Lung (tissue), 12 donors: ENCODE data around the gene PLD4. TPM values are rescaled to one million over a fixed set of nuclear protein-coding genes. Genes with fewer than 3 reads are reported as not detected.

Experiments
- ATAC-seq: fragments of 200-7000 bp; cut with Tn5 transposase; one replicate; pipeline ENCODE4 v1.9.1; 2020; ENCODE audit warnings: moderate number of reproducible peaks; ENCODE audit not compliant: insufficient read depth, low FRiP score
- DNase-seq, 3 donors: peaks; one replicate each; pipeline ENCODE4 v3.0.0-alpha.2; 2013 to 2017
- H3K27ac ChIP-seq, 2 donors: one replicate each; pipeline ENCODE4 v1.5.1; 2013; ENCODE audit warnings: mild to moderate bottlenecking in 2 of 2, moderate library complexity in 2 of 2, control low read depth in 1 of 2, inconsistent platforms in 1 of 2, low read depth in 1 of 2, low read length in 1 of 2
- H3K27me3 ChIP-seq, 3 donors: one replicate each; pipeline ENCODE4 v1.5.1; 2013; ENCODE audit warnings: low read length in 2 of 3; ENCODE audit not compliant: control insufficient read depth in 3 of 3, insufficient read depth in 3 of 3
- H3K36me3 ChIP-seq, 4 donors: one replicate each; pipeline ENCODE4 v1.5.1; 2013; ENCODE audit warnings: low read length in 4 of 4, mild to moderate bottlenecking in 1 of 4, moderate library complexity in 1 of 4; ENCODE audit not compliant: control insufficient read depth in 4 of 4, insufficient read depth in 4 of 4
- H3K4me1 ChIP-seq, 5 donors: one replicate each; pipeline ENCODE4 v1.5.1; 2013; ENCODE audit warnings: low read length in 5 of 5, mild to moderate bottlenecking in 2 of 5, moderate library complexity in 1 of 5; ENCODE audit not compliant: control insufficient read depth in 5 of 5, insufficient read depth in 5 of 5
- H3K4me3 ChIP-seq: one replicate; pipeline ENCODE4 v1.5.1; 2013; ENCODE audit warnings: mild to moderate bottlenecking, control low read depth, moderate library complexity
- H3K9ac ChIP-seq, 2 donors: one replicate each; pipeline ENCODE4 v1.5.1; 2013; ENCODE audit warnings: low read length in 2 of 2, control low read depth in 1 of 2; ENCODE audit not compliant: insufficient read depth in 1 of 2
- H3K9me3 ChIP-seq, 4 donors: one replicate each; pipeline ENCODE4 v1.5.1; 2013; ENCODE audit warnings: low read length in 3 of 4, mild to moderate bottlenecking in 1 of 4, moderate library complexity in 1 of 4; ENCODE audit not compliant: control insufficient read depth in 4 of 4, insufficient read depth in 3 of 4
- WGBS, 2 donors: extraction: QIAGEN DNeasy Blood & Tissue Kit; methylation state at CpG; one replicate each; pipeline ENCODE4 v1.1.7; 2013; 5-methylcytosine and 5-hydroxymethylcytosine counted together
- polyA plus RNA-seq, 2 donors: library from polyadenylated mRNA; stranded (reverse); fragments of 200-250 nt; gene quantifications; one replicate each; pipeline ENCODE4 v1.2.1, GENCODE V29; 2013
- total RNA-seq, 2 donors: library from RNA; depleted of rRNA in 1 of 2; stranded (reverse); fragments of >200 nt in 1 of 2; gene quantifications; one replicate each; pipeline ENCODE4 v1.2.1, GENCODE V29; 2014 to 2021
- TF ChIP-seq, protein P1 (sequence below): IDR thresholded peaks from 2 replicates; pipeline ENCODE4 v1.5.1; 2012; ENCODE audit warnings: mild to moderate bottlenecking; ENCODE audit errors: control extremely low read depth, extremely low read depth
- donor health status: control.
- donor health status: control.
- donor health status: Bipolar disorder and iron deficiency.
- donor health status: healthy.
- donor health status: DM: yes; HTN: yes; CAD: no.

PLD4 gene
- total and polyA plus RNA-seq, 4 donors: 0.71 to 6.3 (median 0.88) TPM

DNA sequence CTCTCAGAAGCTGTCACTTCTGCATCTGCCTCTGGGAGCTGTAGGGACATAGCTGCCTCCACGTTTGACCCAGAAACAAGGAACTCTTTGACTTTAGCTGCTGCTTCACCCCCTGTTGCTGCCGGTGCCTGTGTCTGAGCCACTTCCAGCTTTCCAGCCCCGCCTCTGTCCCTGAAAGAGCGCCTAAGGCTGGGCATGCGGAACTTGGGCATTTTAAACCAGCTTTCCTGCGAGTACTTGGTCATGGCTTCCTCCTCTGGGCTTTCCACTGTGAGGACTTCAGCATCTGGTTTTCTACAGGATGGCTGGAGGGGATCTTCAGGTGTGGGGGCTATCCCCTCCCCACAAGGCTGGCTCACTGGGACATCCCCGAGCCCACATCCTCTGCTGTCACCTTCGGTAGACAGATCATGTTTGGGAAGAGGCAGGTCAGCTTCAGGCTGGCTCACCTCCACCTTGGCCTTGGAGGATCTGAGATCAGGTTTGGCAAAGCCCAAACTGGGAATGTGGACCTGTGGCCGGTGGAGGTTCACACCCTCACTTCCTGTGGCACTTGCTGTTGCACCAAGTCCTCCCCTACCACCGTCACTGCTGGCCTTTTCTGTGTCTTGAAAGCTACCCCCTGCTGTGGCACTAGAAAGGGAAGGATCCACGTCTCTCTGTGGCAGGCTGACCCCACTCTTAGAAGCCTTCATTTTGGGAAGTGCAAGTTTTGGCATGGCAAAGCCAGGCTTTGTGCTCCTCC, 15.2 kb downstream of the PLD4 start:
- WGBS, 2 donors: 58% methylated on average over 11 of the region's 11 CpGs
- no peaks in the 10 kb centered on the region for H3K36me3 ChIP-seq
- TF ChIP-seq, protein P1, sequence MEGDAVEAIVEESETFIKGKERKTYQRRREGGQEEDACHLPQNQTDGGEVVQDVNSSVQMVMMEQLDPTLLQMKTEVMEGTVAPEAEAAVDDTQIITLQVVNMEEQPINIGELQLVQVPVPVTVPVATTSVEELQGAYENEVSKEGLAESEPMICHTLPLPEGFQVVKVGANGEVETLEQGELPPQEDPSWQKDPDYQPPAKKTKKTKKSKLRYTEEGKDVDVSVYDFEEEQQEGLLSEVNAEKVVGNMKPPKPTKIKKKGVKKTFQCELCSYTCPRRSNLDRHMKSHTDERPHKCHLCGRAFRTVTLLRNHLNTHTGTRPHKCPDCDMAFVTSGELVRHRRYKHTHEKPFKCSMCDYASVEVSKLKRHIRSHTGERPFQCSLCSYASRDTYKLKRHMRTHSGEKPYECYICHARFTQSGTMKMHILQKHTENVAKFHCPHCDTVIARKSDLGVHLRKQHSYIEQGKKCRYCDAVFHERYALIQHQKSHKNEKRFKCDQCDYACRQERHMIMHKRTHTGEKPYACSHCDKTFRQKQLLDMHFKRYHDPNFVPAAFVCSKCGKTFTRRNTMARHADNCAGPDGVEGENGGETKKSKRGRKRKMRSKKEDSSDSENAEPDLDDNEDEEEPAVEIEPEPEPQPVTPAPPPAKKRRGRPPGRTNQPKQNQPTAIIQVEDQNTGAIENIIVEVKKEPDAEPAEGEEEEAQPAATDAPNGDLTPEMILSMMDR: no peak
- ATAC-seq: no peak
- peak in 1 of 3 donors; percentile 10 for DNase-seq
- H3K9ac ChIP-seq: no peak overlapping the region
- H3K9me3 ChIP-seq: peaks cover 0 to 1% (median 0%) of the 10 kb centered on the region in 4 donors
- peaks cover 0 to 6% (median 0%) of the 10 kb centered on the region in 3 donors for H3K27me3 ChIP-seq
- H3K27ac ChIP-seq: no peak overlapping the region
- no peak overlapping the region for H3K4me3 ChIP-seq
- no peaks in the 10 kb centered on the region for H3K4me1 ChIP-seq

DNA sequence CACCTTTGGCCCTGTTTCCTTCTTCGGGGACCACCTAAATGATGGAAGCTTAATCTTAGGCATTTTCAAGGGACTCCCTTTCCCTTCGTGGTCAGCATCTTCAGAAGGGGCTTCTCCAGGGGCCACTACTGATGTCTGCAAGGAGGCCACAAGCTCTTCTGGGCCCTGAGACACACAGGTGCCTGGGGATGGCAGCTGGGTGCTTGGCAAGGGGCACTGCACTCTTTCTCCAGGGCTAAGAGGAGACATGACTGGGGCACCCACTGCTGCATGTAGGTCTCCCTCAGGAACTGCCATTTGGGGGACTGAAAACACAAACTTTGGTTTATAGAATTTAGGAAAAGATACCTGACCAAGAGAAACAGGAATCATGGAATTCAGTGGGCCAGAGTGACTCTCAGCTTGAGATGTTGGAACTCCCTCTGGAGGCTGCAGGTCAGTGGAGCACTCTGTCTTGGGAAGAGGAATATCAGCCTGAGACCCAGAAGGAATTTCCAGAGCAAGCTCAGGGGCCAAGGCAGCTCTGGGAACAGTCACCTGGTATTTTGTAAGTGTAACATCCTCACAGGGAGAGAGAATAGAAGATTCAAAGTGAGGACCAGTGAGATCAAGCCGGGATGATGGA, 16.0 kb downstream of the PLD4 start:
- Histone ChIP-seq H3K9ac (no peak overlapping the region), H3K36me3 (no peaks in the 10 kb centered on the region), H3K27ac (no peak overlapping the region), H3K9me3 (peaks cover 0 to 1% (median 0%) of the 10 kb centered on the region in 4 donors), H3K4me3 (no peak overlapping the region), H3K4me1 (no peaks in the 10 kb centered on the region), H3K27me3 (peaks cover 0 to 6% (median 0%) of the 10 kb centered on the region in 3 donors)
- ATAC-seq (no peak), DNase-seq (peak in 2 of 3 donors; percentile 24 to 28)
- TF ChIP-seq, protein P1: no peak
- 81 to 88% methylated on average over 3 of the region's 3 CpGs for WGBS, 2 donors

DNA sequence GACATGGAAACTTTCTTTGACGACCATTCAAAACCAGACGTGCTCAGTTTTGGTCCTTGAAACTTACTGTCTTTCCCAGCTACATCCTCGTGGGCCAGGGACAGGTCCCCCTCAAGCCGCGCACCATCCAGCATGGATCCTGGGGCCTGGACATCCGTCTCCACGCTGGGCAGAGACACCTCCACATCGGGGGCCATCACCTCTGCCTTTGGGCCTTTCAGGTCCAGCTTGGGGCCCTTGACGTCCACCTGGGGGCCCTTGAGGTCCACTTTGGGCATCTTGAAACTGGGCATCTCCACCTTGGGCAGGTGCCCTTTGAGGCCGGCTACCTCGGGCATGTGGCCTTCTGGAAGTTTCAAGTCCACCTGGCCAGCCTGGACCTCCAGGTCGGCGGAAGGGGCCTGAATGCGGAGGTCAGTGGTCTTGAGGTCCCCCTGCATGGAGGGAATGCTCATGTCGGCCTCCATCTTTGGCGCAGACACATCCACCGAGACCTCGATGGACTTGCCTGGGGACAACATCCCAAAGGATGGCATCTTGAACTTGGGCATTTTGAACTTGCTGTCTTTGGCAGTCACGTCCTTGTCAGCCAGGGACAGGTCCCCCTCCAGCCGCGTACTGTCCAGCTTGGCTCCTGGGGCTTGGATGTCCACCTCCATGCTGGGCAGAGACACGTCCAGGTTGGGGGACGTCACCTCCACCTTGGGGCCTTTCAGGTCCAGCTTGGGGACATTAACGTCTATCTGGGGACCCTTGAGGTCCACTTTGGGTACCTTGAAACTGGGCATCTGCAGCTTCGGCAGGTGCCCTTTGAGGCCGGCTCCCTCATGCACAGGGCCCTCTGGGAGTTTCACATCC, 17.1 kb downstream of the PLD4 start:
- Histone ChIP-seq H3K4me1 (no peaks in the 10 kb centered on the region), H3K9ac (no peak overlapping the region), H3K27me3 (peaks cover 0 to 6% (median 0%) of the 10 kb centered on the region in 3 donors), H3K4me3 (no peak overlapping the region), H3K27ac (no peak overlapping the region), H3K36me3 (no peaks in the 10 kb centered on the region), H3K9me3 (peaks cover 0 to 1% (median 0%) of the 10 kb centered on the region in 4 donors)
- ATAC-seq: no peak
- WGBS, 2 donors: 94 to 95% methylated on average over 26 of the region's 26 CpGs
- TF ChIP-seq, protein P1: no peak
- no peak for DNase-seq
